CD4-positive, alpha-beta T cell treated with Interferon alpha-2 for 1 hour (primary cell): ENCODE measurements around the gene PRELID3B.

ENCODE experiments used
- DNase-seq, 2 donors: peaks; one replicate each; pipeline ENCODE4 v3.0.0-alpha.2; 2020 to 2022

The PRELID3B gene

GRCh38 chr20:59042151-59042795, at the start of gene PRELID3B:
PRELID3B (minus strand) TSS chr20:59042786; CDS start chr20:59042730, 56 bp downstream.
- peak in 1 of 2 donors; percentile 43 for DNase-seq

GRCh38 chr20:59087829-59088433, 45.3 kb upstream of the PRELID3B start:
- peak; percentile 79 to 84 for DNase-seq

DNA sequence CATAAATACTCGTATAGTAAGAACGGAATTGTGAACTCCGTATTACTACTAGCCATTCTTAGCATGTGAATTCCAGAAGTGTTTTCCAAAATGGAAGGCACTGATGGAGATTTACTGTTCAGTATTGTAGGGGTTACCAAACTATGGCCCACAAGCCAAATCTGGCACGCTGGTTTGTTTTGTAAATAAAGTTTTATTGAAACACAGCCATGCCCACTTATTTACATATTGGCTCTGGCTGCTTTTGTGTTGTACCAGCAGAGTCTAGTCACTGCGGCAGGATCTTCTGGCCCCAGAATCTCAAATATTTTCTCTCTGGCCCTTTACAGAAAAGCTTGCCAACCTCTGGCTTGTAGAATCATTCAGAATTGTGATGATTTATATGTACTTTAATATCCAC, 44.3 kb upstream of the PRELID3B start:
- DNase-seq, result no peak

- no peak for DNase-seq
Observed at GRCh38 chr20:59084041-59084850, 41.7 kb upstream of the PRELID3B start.

DNA sequence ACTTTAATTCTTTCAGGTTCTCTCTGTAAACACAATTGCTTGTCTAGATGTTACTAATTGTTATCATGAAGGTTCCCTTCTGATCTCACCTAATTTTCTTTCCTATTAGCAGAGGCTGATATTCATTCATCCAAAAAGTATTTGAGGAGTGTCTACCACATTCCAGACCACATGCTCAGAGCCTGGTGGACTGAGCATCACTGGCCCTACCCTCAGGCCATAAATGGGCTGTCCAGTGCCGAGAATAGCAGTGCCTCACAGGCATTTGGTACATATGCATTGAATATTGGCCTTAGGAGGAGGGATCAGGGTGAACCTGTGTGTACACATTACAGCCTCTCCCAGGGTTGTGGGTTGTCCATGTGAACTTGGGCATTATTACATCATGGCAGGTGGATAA, 40.4 kb upstream of the PRELID3B start:
- DNase-seq, result no peak

GRCh38 chr20:59082077-59082740, 39.6 kb upstream of the PRELID3B start:
- peak in 1 of 2 donors; percentile 28 for DNase-seq

GRCh38 chr20:59081036-59081435, 38.5 kb upstream of the PRELID3B start:
- no peak for DNase-seq

GRCh38 chr20:59078231-59078630, 35.6 kb upstream of the PRELID3B start:
- no peak for DNase-seq

DNA sequence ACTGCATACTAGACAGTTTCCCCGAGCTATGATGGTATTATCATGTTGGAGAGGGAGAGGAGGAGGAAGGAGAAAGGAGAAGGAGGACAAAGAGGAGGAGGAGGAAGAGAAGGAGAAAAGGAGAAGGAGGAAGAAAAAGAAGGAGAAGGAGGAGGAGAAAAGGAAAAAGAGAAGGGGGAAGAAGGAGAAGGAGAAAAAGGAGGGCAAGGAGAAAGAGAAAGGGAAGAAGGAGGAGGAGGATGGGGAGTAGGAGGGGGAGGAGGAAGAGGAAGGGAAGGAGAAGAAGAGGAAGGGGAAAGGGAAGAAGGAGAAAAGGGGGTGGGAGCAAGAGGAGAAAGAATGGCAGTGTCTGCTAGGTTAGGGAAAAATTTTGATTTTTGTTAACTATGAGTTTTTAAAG, 35.1 kb upstream of the PRELID3B start:
- no peak for DNase-seq

DNA sequence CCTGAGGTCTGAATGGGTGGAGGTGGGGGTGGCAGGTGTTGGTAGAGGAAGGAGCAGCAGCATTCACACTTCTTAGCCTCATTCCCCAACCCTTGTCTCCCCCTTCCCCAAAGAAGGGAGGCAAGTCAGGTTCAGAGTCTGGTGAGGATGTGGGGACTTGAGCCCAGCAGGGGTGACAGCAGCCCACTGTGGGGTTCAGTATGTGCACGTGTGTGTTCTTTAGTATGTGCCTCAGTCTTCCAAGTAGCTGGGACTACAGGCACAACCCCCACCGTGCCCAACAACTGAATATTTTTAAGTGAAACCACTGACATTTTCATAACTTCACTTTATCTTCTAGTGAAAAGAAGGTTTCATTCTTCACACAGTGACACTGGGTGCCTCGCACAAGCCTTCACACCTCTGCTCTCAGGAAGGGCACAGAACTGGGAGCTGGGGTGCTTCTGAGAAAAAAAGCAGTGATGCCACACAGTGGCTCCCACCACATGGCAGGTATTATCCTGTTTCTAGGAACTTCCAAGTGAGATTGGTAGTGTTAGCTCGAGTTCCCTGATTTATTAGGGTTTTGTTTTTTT, 33.4 kb upstream of the PRELID3B start:
- no peak for DNase-seq

DNA sequence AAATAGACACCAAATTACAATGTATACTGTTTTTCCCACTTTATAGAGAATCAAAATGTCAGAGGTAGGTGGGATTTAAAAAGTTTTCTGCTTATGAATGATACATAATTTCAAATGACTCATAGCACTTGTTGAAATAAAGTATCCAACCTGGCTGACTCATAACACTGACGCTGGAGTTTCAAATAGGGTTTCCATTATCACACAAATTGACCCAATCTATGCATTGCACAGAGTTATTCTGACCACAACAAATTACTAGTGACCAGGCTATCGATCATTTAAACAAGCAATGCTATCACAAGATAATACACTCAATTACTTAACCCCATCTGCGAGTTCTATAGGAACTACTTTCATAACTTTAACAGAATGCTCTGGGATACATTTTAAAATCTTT, 31.9 kb upstream of the PRELID3B start:
- no peak for DNase-seq

DNA sequence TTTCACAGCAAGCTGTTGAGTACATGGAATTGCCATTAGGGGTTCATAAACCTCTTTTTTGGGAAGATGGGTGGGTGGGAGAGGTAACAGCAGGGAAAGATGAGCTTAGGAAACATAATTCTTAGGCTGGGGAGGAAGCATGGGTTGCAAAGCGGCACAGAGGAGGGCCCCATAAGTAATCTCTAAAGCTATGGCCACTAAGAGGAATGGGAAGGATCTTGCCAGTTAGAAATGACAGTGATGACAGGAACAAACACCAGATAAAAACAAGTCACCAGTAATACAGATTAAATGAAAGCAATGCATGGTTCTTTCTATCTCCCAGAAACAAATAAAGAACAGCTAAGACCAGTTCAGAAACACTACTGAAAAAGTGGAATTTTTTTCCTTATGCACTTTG, 31.0 kb upstream of the PRELID3B start:
- no peak for DNase-seq

DNA sequence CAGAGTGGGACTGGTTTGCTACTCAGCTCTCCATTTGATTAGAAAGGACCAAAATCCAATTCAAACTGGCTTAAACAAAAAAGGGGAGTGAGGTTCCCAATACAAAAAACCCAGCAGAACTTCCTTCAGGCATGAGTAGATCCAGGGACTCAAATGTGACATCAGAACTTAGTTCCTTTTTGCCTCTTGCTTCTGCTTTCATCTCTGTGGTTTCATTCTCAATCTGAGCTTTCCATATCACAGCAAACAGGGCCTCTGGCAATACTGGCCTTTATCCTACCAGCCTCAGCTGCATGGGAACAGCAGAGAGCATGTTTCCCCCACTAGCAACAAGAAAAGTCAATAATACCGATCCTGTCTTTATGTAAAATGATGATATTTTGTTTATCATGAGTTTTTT, 28.6 kb upstream of the PRELID3B start:
- no peak for DNase-seq

GRCh38 chr20:59069026-59069425, 26.4 kb upstream of the PRELID3B start:
- no peak for DNase-seq

- no peak for DNase-seq
Observed at GRCh38 chr20:59068534-59068933, 25.9 kb upstream of the PRELID3B start.

- no peak for DNase-seq
Observed at GRCh38 chr20:59064214-59064722, 21.7 kb upstream of the PRELID3B start.

- DNase-seq, result no peak
Observed at GRCh38 chr20:59063358-59064213, 21.0 kb upstream of the PRELID3B start.

DNA sequence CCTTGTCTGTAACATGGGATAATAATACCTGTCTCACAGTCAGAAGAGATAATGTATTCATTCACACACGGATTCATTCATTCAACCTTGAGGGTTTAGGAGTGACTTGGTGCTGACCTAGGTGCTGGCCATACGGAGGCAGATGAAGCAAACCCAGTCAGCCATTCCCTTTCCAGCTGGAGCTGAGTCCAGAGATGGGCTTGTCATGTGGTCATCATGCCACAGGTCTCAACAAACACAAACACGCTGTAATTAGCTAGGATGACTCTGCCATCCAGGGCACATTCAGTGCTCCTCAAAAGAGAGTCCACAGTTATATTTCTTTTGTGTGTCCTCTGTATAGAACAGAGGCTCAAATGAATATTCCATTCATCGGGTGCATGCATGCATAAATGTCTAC, 19.5 kb upstream of the PRELID3B start:
- no peak for DNase-seq

- peak in 1 of 2 donors; percentile 57 for DNase-seq
Observed at GRCh38 chr20:59055302-59055701, 12.7 kb upstream of the PRELID3B start.

- DNase-seq, result no peak
Observed at GRCh38 chr20:59051666-59052185, 9.1 kb upstream of the PRELID3B start.

- DNase-seq, result no peak
Observed at GRCh38 chr20:59050437-59050836, 7.9 kb upstream of the PRELID3B start.

GRCh38 chr20:59048681-59049030, 6.1 kb upstream of the PRELID3B start:
- no peak for DNase-seq
